H7 (cell line): ENCODE measurements around the gene KRTAP29-1. TPM values are rescaled to one million over a fixed set of nuclear protein-coding genes. Genes with fewer than 3 reads are reported as not detected.
"Not testable (repeated sequence)": the region's sequence is repeated elsewhere in the genome, so short reads cannot be mapped to it uniquely, and the experiment has no call there.

Experiments
- DNase-seq: peaks from one replicate; pipeline ENCODE4 v3.0.0; 2012
- H3K27me3 ChIP-seq: 2 replicates; pipeline ENCODE4 v1.6.0; 2011; ENCODE audit warnings: mild to moderate bottlenecking, low read length; ENCODE audit not compliant: control insufficient read depth, insufficient read depth
- H3K36me3 ChIP-seq: replicated peaks from 2 replicates; pipeline ENCODE4 v1.5.1; 2011; ENCODE audit warnings: low read length; ENCODE audit not compliant: control insufficient read depth, insufficient read depth
- H3K4me3 ChIP-seq: 2 replicates; pipeline ENCODE4 v1.5.1; 2011; ENCODE audit warnings: low read depth, mild to moderate bottlenecking, control low read depth, low read length, moderate library complexity; ENCODE audit not compliant: insufficient read depth
- total RNA-seq: library from RNA; depleted of rRNA; stranded (reverse); fragments of >200 nt; shearing (Covaris generic); gene quantifications from 2 replicates; pipeline ENCODE4 v1.2.3, GENCODE V29; 2014

KRTAP29-1 gene
- total RNA-seq, 1 experiment from 2014 or later: not detected

- DNase-seq: no peak
- no peak overlapping the region for H3K4me3 ChIP-seq
- H3K36me3 ChIP-seq: no peaks in the 10 kb centered on the region
- H3K27me3 ChIP-seq: no peaks in the 10 kb centered on the region
Measured at GRCh38 chr17:41296846-41297245, 5.8 kb downstream of the KRTAP29-1 start.

- DNase-seq: no peak
- Histone ChIP-seq H3K27me3 (no peaks in the 10 kb centered on the region), H3K4me3 (no peak overlapping the region), H3K36me3 (no peaks in the 10 kb centered on the region)
Measured at GRCh38 chr17:41294016-41294415, 8.6 kb downstream of the KRTAP29-1 start.

- Histone ChIP-seq H3K4me3 (no peak overlapping the region), H3K27me3 (no peaks in the 10 kb centered on the region), H3K36me3 (no peaks in the 10 kb centered on the region)
- no peak for DNase-seq
Measured at GRCh38 chr17:41287050-41287449, 15.6 kb downstream of the KRTAP29-1 start.

GRCh38 chr17:41284546-41284945 lies 18.1 kb downstream of the KRTAP29-1 start:
- no peak overlapping the region for H3K4me3 ChIP-seq
- H3K36me3 ChIP-seq: no peaks in the 10 kb centered on the region
- no peaks in the 10 kb centered on the region for H3K27me3 ChIP-seq
- no peak for DNase-seq

GRCh38 chr17:41284043-41284442 lies 18.6 kb downstream of the KRTAP29-1 start:
- no peak for DNase-seq
- Histone ChIP-seq H3K4me3 (no peak overlapping the region), H3K36me3 (no peaks in the 10 kb centered on the region), H3K27me3 (no peaks in the 10 kb centered on the region)

GRCh38 chr17:41278176-41278955 lies 24.3 kb downstream of the KRTAP29-1 start:
- Histone ChIP-seq H3K4me3 (no peak overlapping the region), H3K36me3 (no peaks in the 10 kb centered on the region), H3K27me3 (no peaks in the 10 kb centered on the region)
- DNase-seq: no peak

- not testable (repeated sequence) for DNase-seq, H3K4me3 ChIP-seq, H3K36me3 ChIP-seq, H3K27me3 ChIP-seq
Measured at GRCh38 chr17:41275648-41276190, 26.9 kb downstream of the KRTAP29-1 start, which contains the start of gene KRTAP9-7. TSS of gene KRTAP9-7 (plus strand) at chr17:41275698. CDS start at chr17:41275698, 0 bp downstream.

GRCh38 chr17:41271858-41272257 lies 30.8 kb downstream of the KRTAP29-1 start:
- H3K27me3 ChIP-seq: no peaks in the 10 kb centered on the region; the same call in 1 of the 2 replicates
- no peak overlapping the region for H3K4me3 ChIP-seq
- no peak for DNase-seq
- H3K36me3 ChIP-seq: no peaks in the 10 kb centered on the region

- not testable (repeated sequence) for H3K4me3 ChIP-seq, DNase-seq, H3K27me3 ChIP-seq, H3K36me3 ChIP-seq
Measured at GRCh38 chr17:41271323-41271722, 31.3 kb downstream of the KRTAP29-1 start.

GRCh38 chr17:41267711-41268110 lies 34.9 kb downstream of the KRTAP29-1 start:
- H3K27me3 ChIP-seq: no peaks in the 10 kb centered on the region; the same call in 1 of the 2 replicates
- no peaks in the 10 kb centered on the region for H3K36me3 ChIP-seq
- DNase-seq: no peak
- no peak overlapping the region for H3K4me3 ChIP-seq

- no peaks in the 10 kb centered on the region; the same call in 1 of the 2 replicates for H3K27me3 ChIP-seq
- no peak for DNase-seq
- no peaks in the 10 kb centered on the region for H3K36me3 ChIP-seq
- H3K4me3 ChIP-seq: no peak within 1 kb of the TSS
Measured at GRCh38 chr17:41265078-41265477, 37.6 kb downstream of the KRTAP29-1 start, which contains the start of gene KRTAP9-6. TSS of gene KRTAP9-6 (plus strand) at chr17:41265378. CDS start at chr17:41265378, 0 bp downstream.

GRCh38 chr17:41264599-41264998 lies 38.1 kb downstream of the KRTAP29-1 start:
- DNase-seq: no peak
- Histone ChIP-seq H3K36me3 (no peaks in the 10 kb centered on the region), H3K27me3 (no peaks in the 10 kb centered on the region; the same call in 1 of the 2 replicates)

GRCh38 chr17:41263212-41263611 lies 39.4 kb downstream of the KRTAP29-1 start:
- no peaks in the 10 kb centered on the region; the same call in 1 of the 2 replicates for H3K27me3 ChIP-seq
- no peak for DNase-seq
- no peaks in the 10 kb centered on the region for H3K36me3 ChIP-seq
- no peak overlapping the region for H3K4me3 ChIP-seq

More at GRCh38 chr17:41264599-41264998, 38.1 kb downstream of the KRTAP29-1 start:
- H3K4me3 ChIP-seq: no peak overlapping the region

GRCh38 chr17:41258406-41258805 lies 44.2 kb downstream of the KRTAP29-1 start:
- DNase-seq: no peak
- Histone ChIP-seq H3K36me3 (no peaks in the 10 kb centered on the region), H3K4me3 (no peak overlapping the region), H3K27me3 (no peaks in the 10 kb centered on the region)

- DNase-seq: no peak
- no peaks in the 10 kb centered on the region for H3K36me3 ChIP-seq
- H3K27me3 ChIP-seq: peaks cover 2% of the 10 kb centered on the region; the same call in 1 of the 2 replicates
- H3K4me3 ChIP-seq: no peak overlapping the region
Measured at GRCh38 chr17:41256291-41256685, 46.4 kb downstream of the KRTAP29-1 start.
